Common myeloid progenitor, CD34-positive (primary cell): Measurements from ENCODE around the gene NFKB1.
"Not testable (repeated sequence)": the region's sequence is repeated elsewhere in the genome, so short reads cannot be mapped to it uniquely, and the experiment has no call there.

Experiments
- CTCF ChIA-PET: fragments of 350-600 bp; sonication (Branson Sonifier 250); formaldehyde crosslinking; loops from one replicate; lab custom pipeline; 2021; ENCODE audit warnings: antibody characterized with exemption; lab: Charles Lee
- POLR2A ChIA-PET: fragments of 350-600 bp; sonication (Branson Sonifier 250); formaldehyde crosslinking; loops from one replicate; lab custom pipeline; 2021; ENCODE audit warnings: antibody characterized with exemption; lab: Charles Lee
- DNase-seq, 3 donors: peaks; one replicate each; pipeline versions ENCODE4 v3.0.0 to v3.0.0-alpha.2; 2013
- H3K27ac ChIP-seq, 2 experiments: 1 replicate in 1 of 2; 2 replicates in 1 of 2; pipeline ENCODE4 v1.7.0; 2013; ENCODE audit warnings: inconsistent platforms in 2 of 2, low read length in 2 of 2, mild to moderate bottlenecking in 2 of 2, low read depth in 1 of 2, moderate library complexity in 1 of 2; ENCODE audit not compliant: severe bottlenecking in 2 of 2, insufficient read depth in 1 of 2, poor library complexity in 1 of 2
- H3K27me3 ChIP-seq, 5 experiments: replicated peaks in 2 of 5; 1 replicate in 3 of 5; 2 replicates in 2 of 5; pipeline versions ENCODE4 v1.6.1 to v1.7.0; 2013; ENCODE audit warnings: low read length in 4 of 5, mild to moderate bottlenecking in 2 of 5, moderate library complexity in 2 of 5, inconsistent platforms in 1 of 5; ENCODE audit not compliant: insufficient read depth in 5 of 5, control insufficient read depth in 4 of 5
- H3K36me3 ChIP-seq, 4 experiments: 1 replicate in 2 of 4; 2 replicates in 2 of 4; pipeline versions ENCODE4 v1.6.1 to v1.7.0; 2013; ENCODE audit warnings: low read length in 3 of 4, control low read depth in 1 of 4, mild to moderate bottlenecking in 1 of 4; ENCODE audit not compliant: control insufficient read depth in 4 of 4, insufficient read depth in 4 of 4
- H3K4me1 ChIP-seq, 4 experiments: 1 replicate in 3 of 4; 2 replicates in 1 of 4; pipeline versions ENCODE4 v1.6.1 to v1.7.1; 2013; ENCODE audit warnings: low read length in 3 of 4, mild to moderate bottlenecking in 3 of 4, control low read depth in 1 of 4, inconsistent platforms in 1 of 4, moderate library complexity in 1 of 4; ENCODE audit not compliant: control insufficient read depth in 4 of 4, insufficient read depth in 4 of 4; ENCODE audit errors: control extremely low read depth in 1 of 4
- H3K4me3 ChIP-seq, 7 experiments: 1 replicate in 4 of 7; 2 replicates in 3 of 7; pipeline versions ENCODE4 v1.5.1 to v1.7.0; 2013; ENCODE audit warnings: mild to moderate bottlenecking in 7 of 7, low read length in 6 of 7, moderate library complexity in 6 of 7, inconsistent platforms in 2 of 7, low read depth in 2 of 7, control low read depth in 1 of 7; ENCODE audit not compliant: insufficient read depth in 4 of 7, control insufficient read depth in 1 of 7; ENCODE audit errors: extremely low read depth in 1 of 7
- H3K9me3 ChIP-seq, 5 experiments: 1 replicate in 4 of 5; 2 replicates in 1 of 5; pipeline versions ENCODE4 v1.6.1 to v1.7.1; 2013; ENCODE audit warnings: low read length in 4 of 5, mild to moderate bottlenecking in 2 of 5, inconsistent platforms in 1 of 5, low read depth in 1 of 5, moderate library complexity in 1 of 5; ENCODE audit not compliant: control insufficient read depth in 4 of 5, insufficient read depth in 2 of 5; ENCODE audit errors: control extremely low read depth in 1 of 5
- WGBS: methylation state at CpG from one replicate; pipeline ENCODE4 v1.1.5; 2013; ENCODE audit not compliant: insufficient coverage; 5-methylcytosine and 5-hydroxymethylcytosine counted together

Gene NFKB1

GRCh38 chr4:102479832-102480231 is 21.3 kb upstream of the NFKB1 start:
- POLR2A ChIA-PET = not testable (repeated sequence)
- WGBS = no CpG with 5 or more reads among the region's 2 CpGs

GRCh38 chr4:102483120-102483519 is 18.0 kb upstream of the NFKB1 start:
- no peak overlapping the region for H3K4me3 ChIP-seq
- no peaks in the 10 kb centered on the region for H3K36me3 ChIP-seq
- 97% methylated on average over 12 of the region's 17 CpGs for WGBS
- no peak for DNase-seq
- POLR2A ChIA-PET = interaction anchor here (0.6 kb wide), 1 partner anchor 19 kb away, joined by 4 read pairs; no protein-coding TSS in a partner anchor
- CTCF ChIA-PET = interaction anchor here (1.0 to 1.8 kb wide), 3 partner anchors 14 to 59 kb away, joined by 3 to 5 read pairs (median 4); no protein-coding TSS in a partner anchor
- H3K4me1 ChIP-seq = no peaks in the 10 kb centered on the region
- peaks cover 0 to 3% (median 0%) of the 10 kb centered on the region in 5 experiments for H3K9me3 ChIP-seq
- no peaks in the 10 kb centered on the region for H3K27me3 ChIP-seq
- no peak overlapping the region for H3K27ac ChIP-seq

More at GRCh38 chr4:102479832-102480231, 21.3 kb upstream of the NFKB1 start:
- CTCF ChIA-PET, H3K27me3 ChIP-seq, H3K36me3 ChIP-seq, H3K4me1 ChIP-seq, H3K27ac ChIP-seq, DNase-seq, H3K4me3 ChIP-seq: not testable (repeated sequence)
- peaks cover 0 to 14% (median 5%) of the 10 kb centered on the region in 5 experiments for H3K9me3 ChIP-seq

- POLR2A ChIA-PET = not testable (repeated sequence)
- CTCF ChIA-PET = interaction anchor here (1.0 to 1.2 kb wide), 2 partner anchors 13 to 60 kb away, joined by 3 to 4 read pairs; no protein-coding TSS in a partner anchor
Observed at GRCh38 chr4:102483990-102484692, 17.0 kb upstream of the NFKB1 start.

GRCh38 chr4:102492531-102493241 is 8.5 kb upstream of the NFKB1 start:
- WGBS = no CpG with 5 or more reads among the region's 2 CpGs
- Histone ChIP-seq H3K27ac (no peak overlapping the region), H3K4me3 (no peak overlapping the region), H3K4me1 (peaks cover 5 to 9% (median 5%) of the 10 kb centered on the region in 4 experiments), H3K36me3 (no peaks in the 10 kb centered on the region), H3K27me3 (no peaks in the 10 kb centered on the region), H3K9me3 (peaks cover 0 to 2% (median 0%) of the 10 kb centered on the region in 5 experiments)
- ChIA-PET CTCF (interaction anchor here (1.5 kb wide), 1 partner anchor 17 kb away, joined by 4 read pairs; no protein-coding TSS in a partner anchor), POLR2A (no interaction called here)
- no peak for DNase-seq

More at GRCh38 chr4:102483990-102484692, 17.0 kb upstream of the NFKB1 start:
- H3K4me3 ChIP-seq, H3K36me3 ChIP-seq, H3K27ac ChIP-seq, DNase-seq, H3K4me1 ChIP-seq, H3K27me3 ChIP-seq, H3K9me3 ChIP-seq: not testable (repeated sequence)
- WGBS = 95% methylated on average over 7 of the region's 19 CpGs

- no peak overlapping the region for H3K4me3 ChIP-seq
- H3K27ac ChIP-seq = no peak overlapping the region
- no CpG with 5 or more reads among the region's 1 CpG for WGBS
- no peaks in the 10 kb centered on the region for H3K27me3 ChIP-seq
- ChIA-PET CTCF (interaction anchor here (1.5 kb wide), 1 partner anchor 17 kb away, joined by 4 read pairs; no protein-coding TSS in a partner anchor), POLR2A (no interaction called here)
- DNase-seq = no peak
- peaks cover 5 to 9% (median 5%) of the 10 kb centered on the region in 4 experiments for H3K4me1 ChIP-seq
- peaks cover 0 to 2% (median 0%) of the 10 kb centered on the region in 5 experiments for H3K9me3 ChIP-seq
- H3K36me3 ChIP-seq = no peaks in the 10 kb centered on the region
Observed at GRCh38 chr4:102493257-102493656, 7.9 kb upstream of the NFKB1 start.

- Histone ChIP-seq H3K9me3 (peaks cover 0 to 2% (median 0%) of the 10 kb centered on the region in 5 experiments), H3K4me1 (peaks cover 5 to 9% (median 5%) of the 10 kb centered on the region in 4 experiments), H3K27ac (no peak overlapping the region), H3K36me3 (no peaks in the 10 kb centered on the region), H3K27me3 (no peaks in the 10 kb centered on the region), H3K4me3 (no peak overlapping the region)
- WGBS = 90% methylated on average over 1 of the region's 1 CpG
- CTCF ChIA-PET = interaction anchor here (1.1 kb wide), 1 partner anchor 34 kb away, joined by 3 read pairs; no protein-coding TSS in a partner anchor
- POLR2A ChIA-PET = no interaction called here
- peak in 2 of 3 donors; percentile 17 to 30 for DNase-seq
Observed at GRCh38 chr4:102493794-102494193, 7.4 kb upstream of the NFKB1 start.
